ENCODE data around the gene C1orf216. TPM values are rescaled to one million over a fixed set of nuclear protein-coding genes. Genes with fewer than 3 reads are reported as not detected.
A peak's percentile ranks its signal among the peaks of the same experiment; 100 is the strongest.

The C1orf216 gene
- polyA plus RNA-seq, 1 experiment = 18.6 TPM

- peak; percentile 89 for TF ChIP-seq CTCF (IDR thresholded peaks at IDR 0.05; ENCODE audit: insufficient read depth, low read depth, low read length)
- ChIA-PET POLR2A (no interaction called here), CTCF (interaction anchor here (0.6 to 8.2 kb wide), 38 partner anchors 8 to 528 kb away, joined by 3 to 105 read pairs (median 5); partner anchors contain the start of genes C1orf216, CLSPN, KIAA0319L and NCDN)
- H3K36me3 ChIP-seq (ENCODE audit: control insufficient read depth, insufficient read depth, low read length) = no peaks in the 10 kb centered on the region
- H3K4me3 ChIP-seq (ENCODE audit: low read depth, low read length) = no peak overlapping the region
- H3K27me3 ChIP-seq (ENCODE audit: control insufficient read depth, insufficient read depth, low read length) = no peaks in the 10 kb centered on the region
- DNase-seq (ENCODE audit: low read depth) = no peak
These were observed 8.1 kb upstream of the C1orf216 start for GRCh38 chr1:35726450-35727433.

- ChIA-PET CTCF (interaction anchor here (1.1 to 8.2 kb wide), 12 partner anchors 9 to 274 kb away, joined by 3 to 105 read pairs (median 26); partner anchors contain the start of genes C1orf216, KIAA0319L, NCDN and TFAP2E), POLR2A (no interaction called here)
- H3K27me3 ChIP-seq (ENCODE audit: control insufficient read depth, insufficient read depth, low read length) = no peaks in the 10 kb centered on the region
- no peaks in the 10 kb centered on the region for H3K36me3 ChIP-seq (ENCODE audit: control insufficient read depth, insufficient read depth, low read length)
- no peak for TF ChIP-seq CTCF (IDR thresholded peaks at IDR 0.05; ENCODE audit: insufficient read depth, low read depth, low read length)
- H3K4me3 ChIP-seq (ENCODE audit: low read depth, low read length) = no peak overlapping the region
- DNase-seq (ENCODE audit: low read depth) = no peak
These were observed 6.9 kb upstream of the C1orf216 start for GRCh38 chr1:35725596-35725995.

GRCh38 chr1:35717911-35718476 lies 690 bp downstream of the C1orf216 start:
- peak overlapping the region; percentile 62 for H3K4me3 ChIP-seq (ENCODE audit: low read depth, low read length)
- no peaks in the 10 kb centered on the region for H3K27me3 ChIP-seq (ENCODE audit: control insufficient read depth, insufficient read depth, low read length)
- TF ChIP-seq CTCF (IDR thresholded peaks at IDR 0.05; ENCODE audit: insufficient read depth, low read depth, low read length) = no peak
- DNase-seq (ENCODE audit: low read depth) = no peak
- ChIA-PET CTCF (interaction anchor here (0.5 to 7.6 kb wide), 8 partner anchors 9 to 621 kb away, joined by 3 to 75 read pairs (median 3); partner anchors contain the start of gene TFAP2E), POLR2A (interaction anchor here (0.5 kb wide), 1 partner anchor 101 kb away, joined by 5 read pairs; no protein-coding TSS in a partner anchor)
- H3K36me3 ChIP-seq (ENCODE audit: control insufficient read depth, insufficient read depth, low read length) = peaks cover 7% of the 10 kb centered on the region

- ChIA-PET CTCF (interaction anchor here (0.6 to 7.6 kb wide), 30 partner anchors 8 to 281 kb away, joined by 3 to 75 read pairs (median 6); partner anchors contain the start of genes CLSPN and TFAP2E), POLR2A (interaction anchor here (1.0 kb wide), 1 partner anchor 151 kb away, joined by 3 read pairs; no protein-coding TSS in a partner anchor)
- no peak for DNase-seq (ENCODE audit: low read depth)
- Histone ChIP-seq H3K4me3 (ENCODE audit: low read depth, low read length) (no peak overlapping the region), H3K27me3 (ENCODE audit: control insufficient read depth, insufficient read depth, low read length) (no peaks in the 10 kb centered on the region), H3K36me3 (ENCODE audit: control insufficient read depth, insufficient read depth, low read length) (peaks cover 7% of the 10 kb centered on the region)
- TF ChIP-seq CTCF (IDR thresholded peaks at IDR 0.05; ENCODE audit: insufficient read depth, low read depth, low read length) = peak; percentile 94
These were observed 3.1 kb downstream of the C1orf216 start for GRCh38 chr1:35715568-35716002.

All from BJ (cell line).